Measurements from ENCODE around the gene ITGB1.
"Not testable (repeated sequence)": the region's sequence is repeated elsewhere in the genome, so short reads cannot be mapped to it uniquely, and the experiment has no call there.

GRCh38 chr10:32998060-32998581 lies 40.1 kb upstream of the ITGB1 start:
- not testable (repeated sequence) for TF ChIP-seq POLR2A (IDR thresholded peaks at IDR 0.05)
- TF ChIP-seq, protein P1, sequence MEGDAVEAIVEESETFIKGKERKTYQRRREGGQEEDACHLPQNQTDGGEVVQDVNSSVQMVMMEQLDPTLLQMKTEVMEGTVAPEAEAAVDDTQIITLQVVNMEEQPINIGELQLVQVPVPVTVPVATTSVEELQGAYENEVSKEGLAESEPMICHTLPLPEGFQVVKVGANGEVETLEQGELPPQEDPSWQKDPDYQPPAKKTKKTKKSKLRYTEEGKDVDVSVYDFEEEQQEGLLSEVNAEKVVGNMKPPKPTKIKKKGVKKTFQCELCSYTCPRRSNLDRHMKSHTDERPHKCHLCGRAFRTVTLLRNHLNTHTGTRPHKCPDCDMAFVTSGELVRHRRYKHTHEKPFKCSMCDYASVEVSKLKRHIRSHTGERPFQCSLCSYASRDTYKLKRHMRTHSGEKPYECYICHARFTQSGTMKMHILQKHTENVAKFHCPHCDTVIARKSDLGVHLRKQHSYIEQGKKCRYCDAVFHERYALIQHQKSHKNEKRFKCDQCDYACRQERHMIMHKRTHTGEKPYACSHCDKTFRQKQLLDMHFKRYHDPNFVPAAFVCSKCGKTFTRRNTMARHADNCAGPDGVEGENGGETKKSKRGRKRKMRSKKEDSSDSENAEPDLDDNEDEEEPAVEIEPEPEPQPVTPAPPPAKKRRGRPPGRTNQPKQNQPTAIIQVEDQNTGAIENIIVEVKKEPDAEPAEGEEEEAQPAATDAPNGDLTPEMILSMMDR (IDR thresholded peaks at IDR 0.05) = not testable (repeated sequence)
